HCT116 (cell line): ENCODE results near the gene RAPSN. TPM values are rescaled to one million over a fixed set of nuclear protein-coding genes. Genes with fewer than 3 reads are reported as not detected.

Experiments used
- ATAC-seq: fragments of 200-7000 bp; cut with Tn5 transposase; 2 replicates; pipeline ENCODE4 v1.9.1; 2020; ENCODE audit warnings: mild to moderate bottlenecking, moderate library complexity
- BruUV-seq: library from RNA; stranded (reverse); fragments of 400-500 nt; replicated peaks from 2 replicates; lab custom pipeline; 2021; lab: Mats Ljungman, UMichigan
- CTCF ChIA-PET: fragments of 300-600 bp; sonication (Branson Sonifier 250); formaldehyde crosslinking; loops from one replicate; lab custom pipeline; 2021; ENCODE audit warnings: antibody characterized with exemption; lab: Charles Lee
- POLR2A ChIA-PET: fragments of 300-600, 350-600 bp; sonication (Branson Sonifier 250); formaldehyde crosslinking; loops from one replicate; lab custom pipeline; 2021; ENCODE audit warnings: antibody characterized with exemption; lab: Charles Lee
- RAD21 ChIA-PET, 2 experiments: fragments of 300-600 bp; sonication (Branson Sonifier 250); formaldehyde crosslinking; loops; one replicate each; lab custom pipeline; 2023; ENCODE audit warnings: low total read pairs in 2 of 2; ENCODE audit not compliant: uncharacterized antibody in 2 of 2, unreplicated experiment in 2 of 2, low non-redundant PET in 1 of 2; lab: Charles Lee
- DNase-seq: peaks from one replicate; pipeline ENCODE4 v3.0.0-alpha.2; 2010; ENCODE audit warnings: low read depth, low spot score
- H2AFZ ChIP-seq: fragments of 200-600 bp; shearing (Covaris generic), sonication (generic); 2 replicates; pipeline ENCODE4 v1.6.1; 2017; ENCODE audit warnings: low read depth, mixed run types, mixed read lengths, antibody characterized with exemption, low read length; ENCODE audit not compliant: poor library complexity, severe bottlenecking
- H3K27ac ChIP-seq: 2 replicates; pipeline ENCODE4 v1.5.1; 2012; ENCODE audit warnings: low read depth, low read length
- H3K27me3 ChIP-seq: fragments of 200-600 bp; sonication (generic); 2 replicates; pipeline ENCODE4 v1.6.1; 2016; ENCODE audit warnings: mixed run types, low read length, mixed read lengths; ENCODE audit not compliant: insufficient read depth
- H3K36me3 ChIP-seq, 2 experiments: fragments of 200-500 bp in 1 of 2; fragments of 200-600 bp in 1 of 2; sonication (Bioruptor generic) in 1 of 2; sonication (generic) in 1 of 2; 2 replicates each; pipeline versions ENCODE4 v1.5.1 to v1.6.1; 2014 to 2016; ENCODE audit warnings: low read length in 2 of 2, inconsistent platforms in 1 of 2, mixed read lengths in 1 of 2, mixed run types in 1 of 2; ENCODE audit not compliant: insufficient read depth in 2 of 2, control insufficient read depth in 1 of 2
- H3K4me1 ChIP-seq, 2 experiments: fragments of 200-600 bp in 1 of 2; sonication (generic) in 1 of 2; 2 replicates each; pipeline versions ENCODE4 v1.5.1 to v1.6.1; 2012 to 2017; ENCODE audit warnings: low read length in 2 of 2, inconsistent platforms in 1 of 2, mild to moderate bottlenecking in 1 of 2, mixed read lengths in 1 of 2, mixed run types in 1 of 2, moderate library complexity in 1 of 2; ENCODE audit not compliant: insufficient read depth in 2 of 2, control insufficient read depth in 1 of 2
- H3K4me2 ChIP-seq: fragments of 200-600 bp; sonication (generic); 2 replicates; pipeline ENCODE4 v1.6.1; 2017; ENCODE audit warnings: mixed run types, low read length, mixed read lengths
- H3K4me3 ChIP-seq, 2 experiments: fragments of 200-600 bp in 1 of 2; sonication (generic) in 1 of 2; replicated peaks in 1 of 2; 2 replicates each; pipeline ENCODE4 v1.5.1; 2011 to 2016; ENCODE audit warnings: low read length in 2 of 2, control low read depth in 1 of 2, low read depth in 1 of 2, mild to moderate bottlenecking in 1 of 2, mixed read lengths in 1 of 2, mixed run types in 1 of 2
- H3K79me2 ChIP-seq: fragments of 200-600 bp; sonication (generic); 2 replicates; pipeline ENCODE4 v1.6.1; 2017; ENCODE audit warnings: mild to moderate bottlenecking, mixed run types, low read length, moderate library complexity, mixed read lengths; ENCODE audit not compliant: insufficient read depth
- H3K9ac ChIP-seq: fragments of 200-600 bp; sonication (generic); 2 replicates; pipeline ENCODE4 v1.6.1; 2016; ENCODE audit warnings: low read length, mixed read lengths
- H3K9me2 ChIP-seq: fragments of 200-600 bp; sonication (generic), shearing (Covaris generic); 2 replicates; pipeline ENCODE4 v1.6.1; 2017; ENCODE audit warnings: mixed run types, mild to moderate bottlenecking, moderate library complexity; ENCODE audit not compliant: insufficient read depth
- H3K9me3 ChIP-seq, 2 experiments: fragments of 200-500 bp in 1 of 2; fragments of 200-600 bp in 1 of 2; sonication (Bioruptor generic) in 1 of 2; sonication (generic) in 1 of 2; 2 replicates each; pipeline ENCODE4 v1.6.1; 2014 to 2017; ENCODE audit warnings: low read length in 2 of 2, mixed read lengths in 2 of 2, inconsistent platforms in 1 of 2, low read depth in 1 of 2, mild to moderate bottlenecking in 1 of 2, mixed run types in 1 of 2, moderate library complexity in 1 of 2; ENCODE audit not compliant: control insufficient read depth in 1 of 2, insufficient read depth in 1 of 2
- H4K20me1 ChIP-seq: fragments of 200-600 bp; sonication (generic), shearing (Covaris generic); 2 replicates; pipeline ENCODE4 v1.6.1; 2017; ENCODE audit warnings: mixed run types, mild to moderate bottlenecking, moderate library complexity; ENCODE audit not compliant: insufficient read depth
- FOSL1 ChIP-seq: IDR thresholded peaks from 2 replicates; pipeline ENCODE4 v1.6.1; 2012; ENCODE audit warnings: low read depth
- SRF ChIP-seq: IDR thresholded peaks from 2 replicates; pipeline ENCODE4 v1.6.1; 2012; ENCODE audit warnings: low read depth
- ZFX ChIP-seq: fragments of 450-650 bp; IDR thresholded peaks from 2 replicates; pipeline ENCODE4 v1.6.1; 2017
- intact Hi-C: fragments of 100-400 bp; cut with micrococcal nuclease; formaldehyde crosslinking; loops from 2 replicates; pipeline ENCODE4 v1.10.0; 2022
- total RNA-seq: library from RNA; stranded (reverse); gene quantifications from one replicate; pipeline ENCODE4 v1.2.1, GENCODE V29; 2021; ENCODE audit not compliant: unreplicated experiment
- TF ChIP-seq, protein P1 (sequence below): IDR thresholded peaks from 2 replicates; pipeline ENCODE4 v1.6.1; 2012
- TF ChIP-seq, protein P2 (sequence below), 3 experiments: fragments of 200-600 bp in 1 of 3; sonication (generic) in 1 of 3; IDR thresholded peaks in 2 of 3; conservative IDR thresholded peaks in 1 of 3; 2 replicates each; pipeline ENCODE4 v1.5.1; 2012 to 2017; ENCODE audit warnings: low read depth in 2 of 3, low read length in 2 of 3, antibody characterized with exemption in 1 of 3, borderline replicate concordance in 1 of 3, control low read depth in 1 of 3, mild to moderate bottlenecking in 1 of 3, mixed read lengths in 1 of 3, mixed run types in 1 of 3, moderate library complexity in 1 of 3; ENCODE audit not compliant: insufficient read depth in 1 of 3

RAPSN gene
- total RNA-seq, 1 experiment from 2014 or later: 0.57 TPM

DNA sequence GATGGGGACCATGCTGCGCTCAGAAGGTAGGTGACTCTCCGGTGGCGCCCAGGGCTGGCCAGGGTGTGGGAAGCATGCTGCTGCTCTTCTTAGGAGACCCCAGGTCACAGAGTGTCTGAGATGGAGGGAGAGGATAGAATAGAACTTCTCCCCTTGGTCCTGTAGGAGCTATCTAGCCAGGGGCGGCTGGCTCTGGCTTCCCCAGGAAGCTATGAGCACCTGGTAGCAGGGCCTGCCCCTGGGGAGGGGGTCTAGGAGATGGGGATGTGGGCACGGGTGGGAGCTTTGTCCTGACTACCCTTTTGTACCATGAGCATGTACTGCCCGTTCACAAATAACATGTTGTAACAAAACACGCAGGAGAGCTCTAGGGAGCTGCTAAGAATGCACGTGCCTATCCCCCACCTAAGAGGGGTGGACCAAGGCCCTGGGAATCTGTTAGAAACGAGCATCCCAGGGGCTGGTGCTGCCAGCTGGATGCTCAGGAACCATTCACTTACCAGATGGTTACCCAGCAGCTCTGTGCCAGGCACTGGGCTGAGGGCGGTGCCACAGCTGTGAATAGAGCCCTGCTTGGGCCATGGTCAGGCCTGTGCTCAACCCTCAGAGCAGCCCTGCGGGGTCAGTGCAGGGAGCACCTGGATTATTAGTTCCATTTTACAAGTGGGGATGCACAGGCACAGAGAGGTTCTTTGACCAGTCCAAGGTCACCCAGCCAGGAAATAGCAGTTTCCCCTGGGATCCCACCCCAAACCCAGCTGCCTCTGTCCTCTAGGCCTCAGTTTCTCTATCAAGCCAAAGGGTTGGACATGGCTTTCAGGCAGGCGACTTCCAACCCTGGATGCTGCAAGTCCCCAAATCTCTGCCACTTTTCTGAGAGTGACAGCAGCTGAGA is 38.3 kb downstream of the RAPSN start:
- ChIA-PET RAD21 (no interaction called here), CTCF (interaction anchor here (0.8 to 1.7 kb wide), 2 partner anchors 16 to 36 kb away, joined by 4 to 12 read pairs; partner anchors contain the start of gene PSMC3), POLR2A (no interaction called here)
- Histone ChIP-seq H3K9ac (no peak overlapping the region), H3K9me2 (no peaks in the 10 kb centered on the region), H4K20me1 (no peaks in the 10 kb centered on the region), H3K9me3 (no peaks in the 10 kb centered on the region), H3K27me3 (no peaks in the 10 kb centered on the region), H3K4me1 (peaks cover 32 to 41% of the 10 kb centered on the region in 2 experiments), H2AFZ (no peak overlapping the region), H3K4me3 (no peak overlapping the region), H3K27ac (no peak overlapping the region), H3K79me2 (peaks cover 7% of the 10 kb centered on the region; the same call in 1 of the 2 replicates), H3K4me2 (no peak overlapping the region), H3K36me3 (peaks cover 0 to 4% of the 10 kb centered on the region in 2 experiments; a peak in 2 of 4 replicates)
- no peak for ATAC-seq
- BruUV-seq: no TSS peak
- no peak for DNase-seq
- intact Hi-C loops: no loop called here
- no peak for TF ChIP-seq ZFX
- TF ChIP-seq, protein P1, sequence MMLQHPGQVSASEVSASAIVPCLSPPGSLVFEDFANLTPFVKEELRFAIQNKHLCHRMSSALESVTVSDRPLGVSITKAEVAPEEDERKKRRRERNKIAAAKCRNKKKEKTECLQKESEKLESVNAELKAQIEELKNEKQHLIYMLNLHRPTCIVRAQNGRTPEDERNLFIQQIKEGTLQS: no peak
- no peak for TF ChIP-seq FOSL1
- TF ChIP-seq SRF: no peak
- TF ChIP-seq, protein P2, sequence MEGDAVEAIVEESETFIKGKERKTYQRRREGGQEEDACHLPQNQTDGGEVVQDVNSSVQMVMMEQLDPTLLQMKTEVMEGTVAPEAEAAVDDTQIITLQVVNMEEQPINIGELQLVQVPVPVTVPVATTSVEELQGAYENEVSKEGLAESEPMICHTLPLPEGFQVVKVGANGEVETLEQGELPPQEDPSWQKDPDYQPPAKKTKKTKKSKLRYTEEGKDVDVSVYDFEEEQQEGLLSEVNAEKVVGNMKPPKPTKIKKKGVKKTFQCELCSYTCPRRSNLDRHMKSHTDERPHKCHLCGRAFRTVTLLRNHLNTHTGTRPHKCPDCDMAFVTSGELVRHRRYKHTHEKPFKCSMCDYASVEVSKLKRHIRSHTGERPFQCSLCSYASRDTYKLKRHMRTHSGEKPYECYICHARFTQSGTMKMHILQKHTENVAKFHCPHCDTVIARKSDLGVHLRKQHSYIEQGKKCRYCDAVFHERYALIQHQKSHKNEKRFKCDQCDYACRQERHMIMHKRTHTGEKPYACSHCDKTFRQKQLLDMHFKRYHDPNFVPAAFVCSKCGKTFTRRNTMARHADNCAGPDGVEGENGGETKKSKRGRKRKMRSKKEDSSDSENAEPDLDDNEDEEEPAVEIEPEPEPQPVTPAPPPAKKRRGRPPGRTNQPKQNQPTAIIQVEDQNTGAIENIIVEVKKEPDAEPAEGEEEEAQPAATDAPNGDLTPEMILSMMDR (IDR thresholded peaks at IDR 0.05 in 2 of 3, conservative IDR thresholded peaks at IDR 0.05 in 1 of 3; ENCODE audit: borderline replicate concordance in 1 of 3, insufficient read depth in 1 of 3, low read depth in 2 of 3, low read length in 2 of 3): no peak
